H9 (cell line): ENCODE results near the gene PRR33. TPM values are rescaled to one million over a fixed set of nuclear protein-coding genes. Genes with fewer than 3 reads are reported as not detected.
A peak's percentile ranks its signal among the peaks of the same experiment; 100 is the strongest.

Source experiments
- DNase-seq: peaks from one replicate; pipeline ENCODE4 v3.0.0-alpha.2; 2017
- H2AFZ ChIP-seq: one replicate; pipeline ENCODE4 v1.6.1; 2013; ENCODE audit warnings: mild to moderate bottlenecking, low read length, control low read depth, moderate library complexity
- H2AK5ac ChIP-seq: 2 replicates; pipeline ENCODE4 v1.6.1; 2013; ENCODE audit warnings: low read length, control low read depth, mixed read lengths; ENCODE audit not compliant: insufficient read length
- H2BK120ac ChIP-seq: one replicate; pipeline ENCODE4 v1.6.1; 2013; ENCODE audit warnings: low read depth, mild to moderate bottlenecking, low read length, control low read depth, inconsistent platforms; ENCODE audit not compliant: poor library complexity, severe bottlenecking
- H2BK12ac ChIP-seq: 2 replicates; pipeline ENCODE4 v1.6.1; 2013; ENCODE audit warnings: low read length, control low read depth, mixed read lengths, low read depth; ENCODE audit not compliant: insufficient read length
- H2BK15ac ChIP-seq: 2 replicates; pipeline ENCODE4 v1.6.1; 2013; ENCODE audit warnings: low read depth, low read length, control low read depth
- H2BK20ac ChIP-seq: one replicate; pipeline ENCODE4 v1.6.1; 2013; ENCODE audit warnings: low read depth, mild to moderate bottlenecking, low read length, control low read depth, inconsistent platforms; ENCODE audit not compliant: poor library complexity, severe bottlenecking
- H2BK5ac ChIP-seq: 2 replicates; pipeline ENCODE4 v1.6.1; 2013; ENCODE audit warnings: low read length, control low read depth, mixed read lengths; ENCODE audit not compliant: insufficient read length
- H3K14ac ChIP-seq: 2 replicates; pipeline ENCODE4 v1.6.1; 2013; ENCODE audit warnings: low read length, control low read depth; ENCODE audit not compliant: insufficient read depth
- H3K18ac ChIP-seq: 2 replicates; pipeline ENCODE4 v1.6.1; 2013; ENCODE audit warnings: low read depth, mild to moderate bottlenecking, mixed read lengths, low read length, control low read depth; ENCODE audit not compliant: insufficient read length
- H3K23ac ChIP-seq: 2 replicates; pipeline ENCODE4 v1.6.1; 2013; ENCODE audit warnings: low read length, control low read depth, mixed read lengths, low read depth; ENCODE audit not compliant: insufficient read length
- H3K23me2 ChIP-seq: 2 replicates; pipeline ENCODE4 v1.6.1; 2013; ENCODE audit warnings: low read depth, mild to moderate bottlenecking, mixed read lengths, low read length, control low read depth; ENCODE audit not compliant: insufficient read length, poor library complexity, severe bottlenecking
- H3K27ac ChIP-seq: 2 replicates; pipeline ENCODE4 v1.5.1; 2013; ENCODE audit warnings: low read length, control low read depth, mixed read lengths, low read depth; ENCODE audit not compliant: insufficient read length
- H3K27me3 ChIP-seq: 2 replicates; pipeline ENCODE4 v1.6.1; 2013; ENCODE audit warnings: low read length, control low read depth, inconsistent platforms; ENCODE audit not compliant: insufficient read depth
- H3K4ac ChIP-seq: 2 replicates; pipeline ENCODE4 v1.6.1; 2013; ENCODE audit warnings: low read depth, mild to moderate bottlenecking, control low read depth, inconsistent platforms, low read length, moderate library complexity
- H3K4me1 ChIP-seq: 2 replicates; pipeline ENCODE4 v1.6.1; 2013; ENCODE audit warnings: low read length, control low read depth, inconsistent platforms; ENCODE audit not compliant: insufficient read depth
- H3K4me2 ChIP-seq: 2 replicates; pipeline ENCODE4 v1.6.1; 2013; ENCODE audit warnings: low read length, control low read depth, mixed read lengths; ENCODE audit not compliant: insufficient read length, insufficient read depth
- H3K56ac ChIP-seq: 2 replicates; pipeline ENCODE4 v1.6.1; 2013; ENCODE audit warnings: low read depth, mild to moderate bottlenecking, mixed read lengths, low read length, control low read depth; ENCODE audit not compliant: insufficient read length
- H3K79me1 ChIP-seq: 2 replicates; pipeline ENCODE4 v1.6.1; 2013; ENCODE audit warnings: low read depth, mild to moderate bottlenecking, moderate library complexity, low read length, control low read depth, inconsistent platforms; ENCODE audit not compliant: insufficient read depth, poor library complexity, severe bottlenecking
- H3K79me2 ChIP-seq: 2 replicates; pipeline ENCODE4 v1.6.1; 2013; ENCODE audit warnings: low read length, control low read depth, inconsistent platforms; ENCODE audit not compliant: insufficient read depth
- H3K9ac ChIP-seq: 2 replicates; pipeline ENCODE4 v1.6.1; 2013; ENCODE audit warnings: low read length, control low read depth, mixed read lengths; ENCODE audit not compliant: insufficient read length; ENCODE audit errors: extremely low read depth
- H3K9me3 ChIP-seq: one replicate; pipeline ENCODE4 v1.6.1; 2013; ENCODE audit warnings: low read depth, low read length, inconsistent platforms; ENCODE audit not compliant: control insufficient read depth
- H3T11ph ChIP-seq: one replicate; pipeline ENCODE4 v1.6.1; 2013; ENCODE audit warnings: mild to moderate bottlenecking, low read length, control low read depth, inconsistent platforms
- H4K20me1 ChIP-seq: one replicate; pipeline ENCODE4 v1.6.1; 2013; ENCODE audit not compliant: control insufficient read depth, insufficient read length, insufficient read depth
- H4K5ac ChIP-seq: 2 replicates; pipeline ENCODE4 v1.6.1; 2013; ENCODE audit warnings: low read depth, mild to moderate bottlenecking, mixed read lengths, low read length, control low read depth; ENCODE audit not compliant: insufficient read length
- H4K8ac ChIP-seq: replicated peaks from 2 replicates; pipeline ENCODE4 v1.6.1; 2013; ENCODE audit warnings: low read length, control low read depth, mixed read lengths, low read depth; ENCODE audit not compliant: insufficient read length
- H4K91ac ChIP-seq: 2 replicates; pipeline ENCODE4 v1.6.1; 2013; ENCODE audit warnings: low read depth, mild to moderate bottlenecking, moderate library complexity, mixed read lengths, low read length, control low read depth; ENCODE audit not compliant: insufficient read length
- H3K27ac Mint-ChIP-seq, 3 experiments: 2 replicates in 2 of 3; 3 replicates in 1 of 3; pipeline ENCODE4 v1.8.0; 2020 to 2021; ENCODE audit warnings: mixed read lengths in 3 of 3, mild to moderate bottlenecking in 1 of 3, moderate library complexity in 1 of 3
- H3K27me3 Mint-ChIP-seq: 2 replicates; pipeline ENCODE4 v1.8.0; 2021; ENCODE audit warnings: low read depth, mild to moderate bottlenecking, moderate library complexity, mixed read lengths
- H3K36me3 Mint-ChIP-seq, 3 experiments: 2 replicates in 2 of 3; 3 replicates in 1 of 3; pipeline ENCODE4 v1.8.0; 2020 to 2021; ENCODE audit warnings: low read depth in 3 of 3, mixed read lengths in 3 of 3; ENCODE audit not compliant: insufficient read depth in 1 of 3
- H3K4me1 Mint-ChIP-seq, 2 experiments: 2 replicates each; pipeline ENCODE4 v1.8.0; 2020; ENCODE audit warnings: mixed read lengths in 2 of 2
- H3K4me3 Mint-ChIP-seq, 2 experiments: 2 replicates in 1 of 2; 3 replicates in 1 of 2; pipeline ENCODE4 v1.8.0; 2020 to 2021; ENCODE audit warnings: mild to moderate bottlenecking in 2 of 2, mixed read lengths in 2 of 2, moderate library complexity in 1 of 2
- H3K9me3 Mint-ChIP-seq, 2 experiments: 2 replicates in 1 of 2; 3 replicates in 1 of 2; pipeline ENCODE4 v1.8.0; 2020; ENCODE audit warnings: mild to moderate bottlenecking in 2 of 2, mixed read lengths in 2 of 2, moderate library complexity in 1 of 2
- CTCF ChIP-seq: fragments of 200-600 bp; sonication (generic); conservative IDR thresholded peaks from 3 replicates; pipeline ENCODE4 v1.8.0; 2021; ENCODE audit warnings: antibody characterized with exemption, mild to moderate bottlenecking
- WGBS: extraction: QIAGEN DNeasy Blood & Tissue Kit; methylation state at CpG from one replicate; pipeline ENCODE4 v1.1.7; 2013; ENCODE audit warnings: missing lambda C conversion rate, low lambda C conversion rate, mixed read lengths; ENCODE audit not compliant: insufficient read length; ENCODE audit errors: extremely low coverage; 5-methylcytosine and 5-hydroxymethylcytosine counted together
- total RNA-seq: library from RNA; stranded (reverse); gene quantifications from 2 replicates; pipeline ENCODE4 v1.2.1, GENCODE V29; 2021

PRR33 gene
- total RNA-seq, 1 experiment from 2014 or later, result not detected

DNA sequence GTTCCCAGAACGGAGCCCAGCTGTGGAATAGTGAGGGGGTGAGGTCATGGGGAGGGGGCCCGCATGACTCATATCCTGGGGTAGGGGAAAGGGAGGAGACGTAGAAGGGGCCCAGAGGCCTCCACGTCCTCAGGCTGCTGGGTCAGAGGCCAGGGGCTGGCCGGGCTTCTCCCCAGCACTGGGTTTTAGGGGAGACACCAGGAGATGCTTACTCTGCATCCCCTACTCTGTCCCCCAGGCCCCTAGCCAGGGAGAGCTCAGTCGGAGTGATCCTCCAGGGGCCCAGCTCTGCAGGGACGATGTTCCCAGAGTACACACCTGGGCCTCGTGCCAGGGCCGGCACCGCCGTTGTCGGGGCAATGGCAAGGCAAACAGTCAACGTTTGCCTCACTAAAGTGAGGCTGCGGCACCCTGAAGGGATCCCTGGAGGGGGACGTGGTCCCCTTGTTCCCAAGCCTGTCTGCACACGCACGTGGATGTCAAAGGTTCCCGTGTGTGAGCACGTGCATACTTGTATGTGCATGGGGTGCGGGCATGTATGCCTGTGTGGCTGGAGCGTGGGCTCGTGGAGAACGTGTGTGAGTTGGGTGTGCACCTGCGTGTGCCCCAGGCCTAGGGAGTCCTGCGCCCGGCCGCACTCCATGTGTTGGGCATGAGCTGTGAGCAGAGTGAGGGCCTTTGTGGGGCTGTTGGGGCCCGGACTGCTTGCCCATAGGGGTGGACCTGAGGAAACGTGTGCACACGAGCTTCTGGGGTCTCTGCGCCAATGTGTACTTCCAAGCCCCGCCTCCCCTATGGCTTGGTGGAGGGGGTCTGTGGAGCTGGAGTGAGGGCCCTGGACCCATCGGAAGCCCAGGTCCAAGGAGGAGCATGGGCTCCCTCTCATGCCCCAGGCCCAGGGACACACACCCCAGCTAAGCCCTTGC, 14.2 kb downstream of the PRR33 start:
- Histone ChIP-seq H3K14ac (no peak overlapping the region), H2BK15ac (no peak overlapping the region), H2BK5ac (no peak overlapping the region), H3K27me3 (no peaks in the 10 kb centered on the region), H3K4me1 (no peaks in the 10 kb centered on the region), H3K9ac (no peak overlapping the region), H2BK12ac (no peak overlapping the region), H2AFZ (no peak overlapping the region), H2BK120ac (no peak overlapping the region), H3K23ac (no peak overlapping the region), H4K5ac (no peak overlapping the region), H3T11ph (no peak overlapping the region), H3K18ac (no peak overlapping the region), H4K8ac (no peak overlapping the region), H3K4me2 (no peak overlapping the region), H4K20me1 (no peaks in the 10 kb centered on the region), H3K4ac (no peak overlapping the region), H3K9me3 (no peaks in the 10 kb centered on the region), H4K91ac (no peak overlapping the region), H2AK5ac (no peak overlapping the region), H3K56ac (no peak overlapping the region), H2BK20ac (no peak overlapping the region), H3K23me2 (no peaks in the 10 kb centered on the region), H3K27ac (no peak overlapping the region), H3K79me2 (no peaks in the 10 kb centered on the region), H3K79me1 (no peaks in the 10 kb centered on the region)
- Mint-ChIP-seq H3K27ac (peak overlapping the region in 2 of 3 experiments; percentile 70 to 83; a peak in 2 of 7 replicates), H3K27me3 (no peaks in the 10 kb centered on the region; the same call in 1 of the 2 replicates), H3K4me1 (peaks cover 2 to 7% of the 10 kb centered on the region in 2 experiments; a peak in 1 of 4 replicates), H3K36me3 (no peaks in the 10 kb centered on the region), H3K4me3 (no peak overlapping the region), H3K9me3 (no peaks in the 10 kb centered on the region)
- no peak for DNase-seq
- no peak for TF ChIP-seq CTCF
- no CpG with 5 or more reads among the region's 33 CpGs for WGBS
